Mucosa of gallbladder (tissue), 1 donor: ENCODE data around the gene LSM12. TPM values are rescaled to one million over a fixed set of nuclear protein-coding genes. Genes with fewer than 3 reads are reported as not detected.
"Not testable (repeated sequence)": the region's sequence is repeated elsewhere in the genome, so short reads cannot be mapped to it uniquely, and the experiment has no call there.

Source experiments
- DNase-seq: peaks from one replicate; pipeline ENCODE4 v3.0.0-alpha.2; 2020; ENCODE audit warnings: low spot score
- total RNA-seq: library from RNA; stranded (reverse); gene quantifications from one replicate; pipeline ENCODE4 v1.2.1, GENCODE V29; 2021
- donor health status: DM: no; HTN: no; CAD: no.

Gene LSM12
- total RNA-seq, 1 donor from 2014 or later = 47.3 TPM

GRCh38 chr17:44044071-44044470 lies 22.4 kb downstream of the LSM12 start:
- DNase-seq = no peak

GRCh38 chr17:44043272-44043696 lies 23.2 kb downstream of the LSM12 start:
- no peak for DNase-seq

GRCh38 chr17:44039829-44040635 lies 26.4 kb downstream of the LSM12 start:
- DNase-seq = no peak

GRCh38 chr17:44038604-44039011 lies 27.9 kb downstream of the LSM12 start:
- DNase-seq = no peak

- no peak for DNase-seq
Observed at GRCh38 chr17:44037471-44037870, 29.0 kb downstream of the LSM12 start.

- DNase-seq = not testable (repeated sequence)
Observed at GRCh38 chr17:44034688-44035087, 31.8 kb downstream of the LSM12 start.

- no peak for DNase-seq
Observed at GRCh38 chr17:44033861-44034408, 32.5 kb downstream of the LSM12 start.

- DNase-seq = no peak
Observed at GRCh38 chr17:44030482-44030881, 36.0 kb downstream of the LSM12 start.

GRCh38 chr17:44029736-44030135 lies 36.7 kb downstream of the LSM12 start:
- DNase-seq = no peak

GRCh38 chr17:44024853-44025252 lies 41.6 kb downstream of the LSM12 start:
- no peak for DNase-seq

GRCh38 chr17:44024271-44024663 lies 42.2 kb downstream of the LSM12 start:
- DNase-seq = no peak

GRCh38 chr17:44023545-44024270 lies 42.8 kb downstream of the LSM12 start:
- no peak for DNase-seq

- DNase-seq = no peak
Observed at GRCh38 chr17:44022246-44022645, 44.2 kb downstream of the LSM12 start.

- not testable (repeated sequence) for DNase-seq
Observed at GRCh38 chr17:44021227-44021626, 45.2 kb downstream of the LSM12 start.

- peak; percentile 91 for DNase-seq
Observed at GRCh38 chr17:44014437-44015172, 51.9 kb downstream of the LSM12 start, which contains the start of gene TMEM101. Gene TMEM101 (minus strand): TSS chr17:44014963. CDS start chr17:44014952, 11 bp downstream.

GRCh38 chr17:44014133-44014436 lies 52.4 kb downstream of the LSM12 start:
- no peak for DNase-seq

- DNase-seq = no peak
Observed at GRCh38 chr17:44012874-44013273, 53.6 kb downstream of the LSM12 start.

GRCh38 chr17:44012391-44012790 lies 54.1 kb downstream of the LSM12 start:
- DNase-seq = no peak

GRCh38 chr17:44011876-44012275 lies 54.6 kb downstream of the LSM12 start:
- DNase-seq = no peak

GRCh38 chr17:44010966-44011647 lies 55.4 kb downstream of the LSM12 start:
- DNase-seq = no peak

- no peak for DNase-seq
Observed at GRCh38 chr17:44008205-44008909, 58.1 kb downstream of the LSM12 start.
